A549 (cell line): ENCODE data around the gene RAB11FIP4. TPM values are rescaled to one million over a fixed set of nuclear protein-coding genes. Genes with fewer than 3 reads are reported as not detected.

ENCODE experiments used
- ATAC-seq, 2 experiments: fragments of 200-7000 bp in 1 of 2; fragments of >200 bp in 1 of 2; cut with Nextera tagmentation in 1 of 2; cut with Tn5 transposase in 1 of 2; 3 replicates each; pipeline versions ENCODE4 v1.8.0 to v1.9.1; 2018 to 2020; ENCODE audit warnings: mild to moderate bottlenecking in 1 of 2, moderate library complexity in 1 of 2
- CTCF ChIA-PET: fragments of 300-600 bp; sonication (Branson Sonifier 250); formaldehyde crosslinking; extraction: SDS; loops from one replicate; lab custom pipeline; 2021; ENCODE audit warnings: antibody characterized with exemption, inconsistent platforms; lab: Yijun Ruan, JAX
- POLR2A ChIA-PET: fragments of 350-600 bp; formaldehyde crosslinking; extraction: SDS; loops from one replicate; lab custom pipeline; 2021; ENCODE audit warnings: antibody characterized with exemption, inconsistent platforms; lab: Yijun Ruan, JAX
- DNase-seq, 2 experiments: peaks; one replicate each; pipeline versions ENCODE4 v3.0.0 to v3.0.0-alpha.2; 2011 to 2016; ENCODE audit warnings: low read depth in 1 of 2, low spot score in 1 of 2
- FAIRE-seq: peaks from 2 replicates; lab custom pipeline; 2011; peaks lifted over from hg19 to GRCh38; lab: Jason Lieb, UNC
- H3K27ac ChIP-seq, 2 experiments: fragments of >200 bp; sonication (Bioruptor Twin); formaldehyde crosslinking; 3 replicates each; pipeline ENCODE4 v1.5.1; 2016 to 2017
- H3K4me1 ChIP-seq: fragments of >200 bp; sonication (Bioruptor Twin); formaldehyde crosslinking; 3 replicates; pipeline ENCODE4 v1.6.1; 2016
- H3K4me2 ChIP-seq: fragments of >200 bp; sonication (Bioruptor Twin); formaldehyde crosslinking; 3 replicates; pipeline ENCODE4 v1.6.1; 2016
- H3K4me3 ChIP-seq: fragments of >200 bp; sonication (Bioruptor Twin); formaldehyde crosslinking; 3 replicates; pipeline ENCODE4 v1.5.1; 2016
- H3K9me3 ChIP-seq: fragments of >200 bp; sonication (Bioruptor Twin); formaldehyde crosslinking; 3 replicates; pipeline ENCODE4 v1.6.1; 2016
- BCL3 ChIP-seq: fragments of >200 bp; sonication (Bioruptor Twin); formaldehyde crosslinking; IDR thresholded peaks from 3 replicates; pipeline ENCODE4 v1.6.1; 2016
- ELK1 ChIP-seq: fragments of 150-350 bp; IDR thresholded peaks from 2 replicates; pipeline ENCODE4 v1.6.1; 2014; ENCODE audit warnings: low read depth, mild to moderate bottlenecking, low read length
- EP300 ChIP-seq, 2 experiments: fragments of >200 bp; sonication (Bioruptor Twin); formaldehyde crosslinking; IDR thresholded peaks; 2 replicates in 1 of 2; 3 replicates in 1 of 2; pipeline ENCODE4 v1.6.1; 2016 to 2017
- ESRRA ChIP-seq: fragments of 150-350 bp; IDR thresholded peaks from 2 replicates; pipeline ENCODE4 v1.6.1; 2014; ENCODE audit warnings: mild to moderate bottlenecking, low read length, borderline replicate concordance
- FOSB ChIP-seq: fragments of 250-450 bp; sonication (Bioruptor Pico); IDR thresholded peaks from 2 replicates; pipeline ENCODE4 v1.5.0; 2020; ENCODE audit warnings: mild to moderate bottlenecking, moderate library complexity
- GATA3 ChIP-seq: IDR thresholded peaks from 2 replicates; pipeline ENCODE4 v1.6.1; 2012; ENCODE audit warnings: borderline replicate concordance
- JUN ChIP-seq, 2 experiments: fragments of >200 bp; sonication (Bioruptor Twin); formaldehyde crosslinking; IDR thresholded peaks; 2 replicates in 1 of 2; 3 replicates in 1 of 2; pipeline ENCODE4 v1.6.1; 2016 to 2017
- MAZ ChIP-seq: fragments of 150-350 bp; IDR thresholded peaks from 2 replicates; pipeline ENCODE4 v1.6.1; 2014; ENCODE audit warnings: antibody characterized with exemption, low read depth, low read length, borderline replicate concordance
- NFE2L2 ChIP-seq: fragments of 150-350 bp; conservative IDR thresholded peaks from 2 replicates; pipeline ENCODE4 v1.6.1; 2014; ENCODE audit warnings: low read length
- NPAS2 ChIP-seq: fragments of 250-450 bp; sonication (Bioruptor Pico); IDR thresholded peaks from 2 replicates; pipeline ENCODE4 v1.8.0; 2022; ENCODE audit warnings: mild to moderate bottlenecking, moderate library complexity, borderline replicate concordance
- ZFP36 ChIP-seq: fragments of 450-650 bp; IDR thresholded peaks from 2 replicates; pipeline ENCODE4 v1.6.1; 2014; ENCODE audit warnings: borderline replicate concordance; ENCODE audit not compliant: partially characterized antibody
- ZSCAN20 ChIP-seq: fragments of 250-450 bp; sonication (Bioruptor Pico); IDR thresholded peaks from 2 replicates; pipeline ENCODE4 v1.8.0; 2022; ENCODE audit warnings: mild to moderate bottlenecking, moderate library complexity
- WGBS: methylation state at CpG from one replicate; pipeline ENCODE4 v1.1.6; 2017; ENCODE audit errors: missing lambda C conversion rate; 5-methylcytosine and 5-hydroxymethylcytosine counted together
- polyA plus RNA-seq, 4 experiments: library from polyadenylated mRNA; depleted of rRNA in 3 of 4; stranded (reverse); fragments of >200 nt; fragmentation: RNase III in 1 of 4; extraction: RNeasy Plus Mini Kit Qiagen cat#74134 plus additional on column Dnase treatment in 1 of 4; gene quantifications; 2 replicates in 3 of 4; 3 replicates in 1 of 4; pipeline ENCODE4 v1.2.3, GENCODE V29; 2011 to 2017
- TF ChIP-seq, protein P1 (sequence below): IDR thresholded peaks from 2 replicates; pipeline ENCODE4 v1.6.1; 2012
- TF ChIP-seq, protein P2 (sequence below): fragments of 250-450 bp; sonication (Bioruptor Pico); IDR thresholded peaks from 2 replicates; pipeline ENCODE4 v1.5.0; 2021; ENCODE audit warnings: mild to moderate bottlenecking, moderate library complexity, borderline replicate concordance

RAB11FIP4 gene
- polyA plus RNA-seq, 2 of the 4 experiments (the other 2 are of a cell fraction) = 1.9 to 3.5 TPM

- H3K4me2 ChIP-seq = no peak overlapping the region
- ChIA-PET CTCF (interaction anchor here (0.5 to 3.3 kb wide), 10 partner anchors 9 to 437 kb away, joined by 3 to 20 read pairs (median 4); no protein-coding TSS in a partner anchor), POLR2A (no interaction called here)
- TF ChIP-seq ZFP36 = no peak
- no peak for TF ChIP-seq ESRRA
- TF ChIP-seq EP300 (IDR thresholded peaks at IDR 0.05) = no peak
- TF ChIP-seq ELK1 = no peak
- no peak for TF ChIP-seq GATA3
- no peak for TF ChIP-seq JUN (IDR thresholded peaks at IDR 0.05)
- H3K4me3 ChIP-seq = no peak overlapping the region
- 67% methylated on average over 14 of the region's 14 CpGs for WGBS
- no peak overlapping the region for H3K27ac ChIP-seq
- DNase-seq (no peak), ATAC-seq (no peak), FAIRE-seq (no peak)
- H3K4me1 ChIP-seq = 0 out of 3 replicates have a peak, but pooled peaks cover 4% of the 10 kb centered on the region
- no peaks in the 10 kb centered on the region for H3K9me3 ChIP-seq
Measured at GRCh38 chr17:31477417-31478055, 86.1 kb downstream of the RAB11FIP4 start.

- TF ChIP-seq NPAS2 (CRISPR knock-in tag) (no peak), FOSB (CRISPR knock-in tag) (no peak), ESRRA (no peak), BCL3 (no peak)
- TF ChIP-seq, protein P1, sequence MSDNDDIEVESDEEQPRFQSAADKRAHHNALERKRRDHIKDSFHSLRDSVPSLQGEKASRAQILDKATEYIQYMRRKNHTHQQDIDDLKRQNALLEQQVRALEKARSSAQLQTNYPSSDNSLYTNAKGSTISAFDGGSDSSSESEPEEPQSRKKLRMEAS = no peak
- 100% methylated on average over 1 of the region's 1 CpG for WGBS
Measured at GRCh38 chr17:31479062-31479408, 87.6 kb downstream of the RAB11FIP4 start.

DNA sequence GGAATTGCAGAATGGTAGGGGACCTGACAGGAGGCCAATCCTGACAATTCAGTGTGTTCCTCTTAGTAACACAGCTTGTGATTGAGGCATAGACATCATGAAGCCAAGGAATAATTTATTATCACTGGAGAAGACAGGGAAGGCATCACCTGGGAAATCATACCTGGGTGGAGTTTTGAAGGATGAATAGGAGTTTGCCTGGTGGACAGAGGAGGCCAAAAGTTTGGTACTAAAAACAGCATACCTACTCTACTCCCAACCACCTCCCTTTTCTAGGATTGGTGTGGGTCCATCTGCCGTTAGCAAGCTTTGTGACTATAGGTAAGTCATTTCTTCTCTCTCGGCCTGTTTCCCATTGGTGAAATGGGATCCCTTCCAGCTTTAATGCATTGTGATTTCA, 88.0 kb downstream of the RAB11FIP4 start:
- WGBS = 87% methylated on average over 2 of the region's 2 CpGs
- no peak for ATAC-seq
- ChIA-PET POLR2A (no interaction called here), CTCF (interaction anchor here (1.0 to 2.2 kb wide), 7 partner anchors 12 to 363 kb away, joined by 3 to 7 read pairs (median 3); no protein-coding TSS in a partner anchor)
- H3K4me2 ChIP-seq = no peak overlapping the region
- DNase-seq = no peak
- H3K27ac ChIP-seq = no peak overlapping the region
- TF ChIP-seq ZSCAN20 (CRISPR knock-in tag) = no peak
- no peak for TF ChIP-seq NFE2L2
- no peak for TF ChIP-seq MAZ
- TF ChIP-seq, protein P2, sequence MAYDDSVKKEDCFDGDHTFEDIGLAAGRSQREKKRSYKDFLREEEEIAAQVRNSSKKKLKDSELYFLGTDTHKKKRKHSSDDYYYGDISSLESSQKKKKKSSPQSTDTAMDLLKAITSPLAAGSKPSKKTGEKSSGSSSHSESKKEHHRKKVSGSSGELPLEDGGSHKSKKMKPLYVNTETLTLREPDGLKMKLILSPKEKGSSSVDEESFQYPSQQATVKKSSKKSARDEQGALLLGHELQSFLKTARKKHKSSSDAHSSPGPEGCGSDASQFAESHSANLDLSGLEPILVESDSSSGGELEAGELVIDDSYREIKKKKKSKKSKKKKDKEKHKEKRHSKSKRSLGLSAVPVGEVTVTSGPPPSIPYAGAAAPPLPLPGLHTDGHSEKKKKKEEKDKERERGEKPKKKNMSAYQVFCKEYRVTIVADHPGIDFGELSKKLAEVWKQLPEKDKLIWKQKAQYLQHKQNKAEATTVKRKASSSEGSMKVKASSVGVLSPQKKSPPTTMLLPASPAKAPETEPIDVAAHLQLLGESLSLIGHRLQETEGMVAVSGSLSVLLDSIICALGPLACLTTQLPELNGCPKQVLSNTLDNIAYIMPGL = no peak
- TF ChIP-seq EP300 (IDR thresholded peaks at IDR 0.05) = no peak
- H3K4me1 ChIP-seq = 0 out of 3 replicates have a peak, but pooled peaks cover 4% of the 10 kb centered on the region
- FAIRE-seq = no peak
- H3K4me3 ChIP-seq = no peak overlapping the region
- no peaks in the 10 kb centered on the region for H3K9me3 ChIP-seq

More at GRCh38 chr17:31479062-31479408, 87.6 kb downstream of the RAB11FIP4 start:
- no peak overlapping the region for H3K27ac ChIP-seq
- CTCF ChIA-PET = interaction anchor here (1.3 to 2.2 kb wide), 5 partner anchors 39 to 364 kb away, joined by 3 to 7 read pairs (median 4); no protein-coding TSS in a partner anchor
- DNase-seq = no peak
- H3K4me2 ChIP-seq = no peak overlapping the region
- H3K9me3 ChIP-seq = no peaks in the 10 kb centered on the region
- peak; percentile 36 for FAIRE-seq
- no peak for ATAC-seq
- 0 out of 3 replicates have a peak, but pooled peaks cover 4% of the 10 kb centered on the region for H3K4me1 ChIP-seq
- no peak overlapping the region for H3K4me3 ChIP-seq
- POLR2A ChIA-PET = no interaction called here
